HEK293 (cell line): ENCODE measurements around the gene ZSCAN31.

Experiments
- BCL11B ChIP-seq: fragments of 450-650 bp; formaldehyde crosslinking; IDR thresholded peaks from 2 replicates; pipeline ENCODE4 v1.5.1; 2016; ENCODE audit warnings: low read depth, missing biosample characterization, missing genetic modification characterization
- HIC1 ChIP-seq: fragments of 450-650 bp; formaldehyde crosslinking; IDR thresholded peaks from 2 replicates; pipeline ENCODE4 v1.5.1; 2016; ENCODE audit warnings: missing biosample characterization, missing genetic modification characterization
- INSM2 ChIP-seq: fragments of 450-650 bp; formaldehyde crosslinking; IDR thresholded peaks from 2 replicates; pipeline ENCODE4 v1.5.1; 2016; ENCODE audit warnings: missing biosample characterization, missing genetic modification characterization
- KLF8 ChIP-seq: fragments of 450-650 bp; formaldehyde crosslinking; IDR thresholded peaks from 2 replicates; pipeline ENCODE4 v1.5.1; 2016; ENCODE audit warnings: missing biosample characterization, missing genetic modification characterization
- KLF9 ChIP-seq: fragments of 450-650 bp; formaldehyde crosslinking; IDR thresholded peaks from 2 replicates; pipeline ENCODE4 v1.5.1; 2016; ENCODE audit warnings: missing biosample characterization, missing genetic modification characterization, low read depth
- OVOL3 ChIP-seq: fragments of 450-650 bp; formaldehyde crosslinking; IDR thresholded peaks from 2 replicates; pipeline ENCODE4 v1.5.1; 2016; ENCODE audit warnings: missing biosample characterization, missing genetic modification characterization
- RBAK ChIP-seq: fragments of 450-650 bp; formaldehyde crosslinking; IDR thresholded peaks from 2 replicates; pipeline ENCODE4 v1.5.1; 2016; ENCODE audit warnings: missing biosample characterization, missing genetic modification characterization
- ZBTB26 ChIP-seq: fragments of 450-650 bp; formaldehyde crosslinking; optimal IDR thresholded peaks from 2 replicates; pipeline ENCODE3; 2016; ENCODE audit warnings: missing biosample characterization, mild to moderate bottlenecking, missing genetic modification characterization
- ZBTB7A ChIP-seq: fragments of 450-650 bp; formaldehyde crosslinking; IDR thresholded peaks from 2 replicates; pipeline ENCODE4 v1.5.1; 2016; ENCODE audit warnings: low read depth, missing biosample characterization, missing genetic modification characterization
- ZNF324 ChIP-seq: fragments of 450-650 bp; formaldehyde crosslinking; IDR thresholded peaks from 2 replicates; pipeline ENCODE4 v1.5.1; 2016; ENCODE audit warnings: missing biosample characterization, missing genetic modification characterization
- ZNF501 ChIP-seq: fragments of 450-650 bp; formaldehyde crosslinking; IDR thresholded peaks from 2 replicates; pipeline ENCODE4 v1.5.1; 2016; ENCODE audit warnings: missing biosample characterization, missing genetic modification characterization
- ZNF626 ChIP-seq: fragments of 450-650 bp; sonication (Bioruptor Pico); formaldehyde crosslinking; IDR thresholded peaks from 2 replicates; pipeline ENCODE4 v1.5.1; 2018; ENCODE audit warnings: missing biosample characterization, missing genetic modification characterization, inconsistent platforms
- ZNF707 ChIP-seq: fragments of 450-650 bp; formaldehyde crosslinking; IDR thresholded peaks from 2 replicates; pipeline ENCODE4 v1.5.1; 2016; ENCODE audit warnings: missing biosample characterization, missing genetic modification characterization
- TF ChIP-seq, protein P1 (sequence below): fragments of 450-650 bp; formaldehyde crosslinking; conservative IDR thresholded peaks from 2 replicates; pipeline ENCODE4 v1.5.1; 2016; ENCODE audit warnings: low read depth, missing biosample characterization, missing genetic modification characterization
- TF ChIP-seq, protein P2 (sequence below): fragments of 450-650 bp; formaldehyde crosslinking; IDR thresholded peaks from 2 replicates; pipeline ENCODE4 v1.5.1; 2016; ENCODE audit warnings: missing biosample characterization, missing genetic modification characterization

Gene ZSCAN31

DNA sequence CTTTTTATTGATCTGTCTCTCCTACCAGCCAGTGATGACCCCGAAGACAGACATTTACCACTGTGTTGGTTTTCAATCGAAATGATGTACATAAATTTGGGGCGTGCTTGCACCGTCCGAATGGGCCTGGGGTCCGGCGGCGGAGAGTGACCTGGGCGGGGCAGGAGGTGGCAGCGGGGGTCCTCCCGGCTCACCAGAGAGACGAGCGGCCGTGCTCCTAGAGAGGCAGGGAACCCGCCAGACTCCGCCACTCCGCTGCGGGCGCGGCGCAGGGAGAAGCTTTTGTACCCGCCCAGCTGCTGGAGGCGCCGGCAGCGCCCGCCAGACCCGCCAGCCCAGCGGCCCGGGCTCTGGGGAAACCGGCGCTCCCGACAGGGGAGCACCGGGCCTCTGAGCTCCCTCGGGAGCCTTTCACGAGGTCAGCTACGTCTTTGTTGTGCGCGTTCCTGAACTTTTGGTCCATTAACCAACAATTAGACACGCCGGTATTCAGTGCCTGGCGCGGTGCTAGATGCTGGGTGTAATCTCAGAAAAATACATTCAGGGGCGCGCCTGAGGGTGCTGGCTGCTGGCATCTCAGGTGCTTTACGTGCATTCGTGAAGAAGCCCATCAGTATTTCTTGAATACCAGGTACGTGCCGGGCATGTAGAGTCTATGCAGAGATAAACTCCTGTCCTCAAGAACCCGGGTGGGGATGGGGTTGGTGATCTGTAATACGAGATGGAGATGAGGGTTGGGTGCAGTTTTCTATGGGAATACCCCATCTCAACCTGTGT lies 54.5 kb downstream of the ZSCAN31 start, which contains the start of gene PGBD1 (continued):
- TF ChIP-seq HIC1 (tag by site-specific recombination) (0 out of 2 replicates have a peak, but pooled peaks have one; percentile 48), RBAK (tag by site-specific recombination) (no peak), INSM2 (peak; percentile 35; the same call in 1 of the 2 replicates), ZNF707 (tag by site-specific recombination) (no peak), ZBTB26 (tag by site-specific recombination) (peak; percentile 89), ZNF324 (tag by site-specific recombination) (peak; percentile 53; the same call in 1 of the 2 replicates), ZBTB7A (tag by site-specific recombination) (0 out of 2 replicates have a peak, but pooled peaks have one; percentile 30), BCL11B (tag by site-specific recombination) (peak; percentile 38; the same call in 1 of the 2 replicates), KLF8 (tag by site-specific recombination) (peak; percentile 85), OVOL3 (tag by site-specific recombination) (peak; percentile 26; the same call in 1 of the 2 replicates), ZNF501 (tag by site-specific recombination) (peak; percentile 90), ZNF626 (no peak), KLF9 (tag by site-specific recombination) (peak; percentile 62; the same call in 1 of the 2 replicates)
- TF ChIP-seq, protein P1, sequence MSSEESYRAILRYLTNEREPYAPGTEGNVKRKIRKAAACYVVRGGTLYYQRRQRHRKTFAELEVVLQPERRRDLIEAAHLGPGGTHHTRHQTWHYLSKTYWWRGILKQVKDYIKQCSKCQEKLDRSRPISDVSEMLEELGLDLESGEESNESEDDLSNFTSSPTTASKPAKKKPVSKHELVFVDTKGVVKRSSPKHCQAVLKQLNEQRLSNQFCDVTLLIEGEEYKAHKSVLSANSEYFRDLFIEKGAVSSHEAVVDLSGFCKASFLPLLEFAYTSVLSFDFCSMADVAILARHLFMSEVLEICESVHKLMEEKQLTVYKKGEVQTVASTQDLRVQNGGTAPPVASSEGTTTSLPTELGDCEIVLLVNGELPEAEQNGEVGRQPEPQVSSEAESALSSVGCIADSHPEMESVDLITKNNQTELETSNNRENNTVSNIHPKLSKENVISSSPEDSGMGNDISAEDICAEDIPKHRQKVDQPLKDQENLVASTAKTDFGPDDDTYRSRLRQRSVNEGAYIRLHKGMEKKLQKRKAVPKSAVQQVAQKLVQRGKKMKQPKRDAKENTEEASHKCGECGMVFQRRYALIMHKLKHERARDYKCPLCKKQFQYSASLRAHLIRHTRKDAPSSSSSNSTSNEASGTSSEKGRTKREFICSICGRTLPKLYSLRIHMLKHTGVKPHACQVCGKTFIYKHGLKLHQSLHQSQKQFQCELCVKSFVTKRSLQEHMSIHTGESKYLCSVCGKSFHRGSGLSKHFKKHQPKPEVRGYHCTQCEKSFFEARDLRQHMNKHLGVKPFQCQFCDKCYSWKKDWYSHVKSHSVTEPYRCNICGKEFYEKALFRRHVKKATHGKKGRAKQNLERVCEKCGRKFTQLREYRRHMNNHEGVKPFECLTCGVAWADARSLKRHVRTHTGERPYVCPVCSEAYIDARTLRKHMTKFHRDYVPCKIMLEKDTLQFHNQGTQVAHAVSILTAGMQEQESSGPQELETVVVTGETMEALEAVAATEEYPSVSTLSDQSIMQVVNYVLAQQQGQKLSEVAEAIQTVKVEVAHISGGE (tag by site-specific recombination): peak; percentile 57; the same call in 1 of the 2 replicates
- TF ChIP-seq, protein P2, sequence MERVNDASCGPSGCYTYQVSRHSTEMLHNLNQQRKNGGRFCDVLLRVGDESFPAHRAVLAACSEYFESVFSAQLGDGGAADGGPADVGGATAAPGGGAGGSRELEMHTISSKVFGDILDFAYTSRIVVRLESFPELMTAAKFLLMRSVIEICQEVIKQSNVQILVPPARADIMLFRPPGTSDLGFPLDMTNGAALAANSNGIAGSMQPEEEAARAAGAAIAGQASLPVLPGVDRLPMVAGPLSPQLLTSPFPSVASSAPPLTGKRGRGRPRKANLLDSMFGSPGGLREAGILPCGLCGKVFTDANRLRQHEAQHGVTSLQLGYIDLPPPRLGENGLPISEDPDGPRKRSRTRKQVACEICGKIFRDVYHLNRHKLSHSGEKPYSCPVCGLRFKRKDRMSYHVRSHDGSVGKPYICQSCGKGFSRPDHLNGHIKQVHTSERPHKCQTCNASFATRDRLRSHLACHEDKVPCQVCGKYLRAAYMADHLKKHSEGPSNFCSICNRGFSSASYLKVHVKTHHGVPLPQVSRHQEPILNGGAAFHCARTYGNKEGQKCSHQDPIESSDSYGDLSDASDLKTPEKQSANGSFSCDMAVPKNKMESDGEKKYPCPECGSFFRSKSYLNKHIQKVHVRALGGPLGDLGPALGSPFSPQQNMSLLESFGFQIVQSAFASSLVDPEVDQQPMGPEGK (tag by site-specific recombination): peak; percentile 55
- TF ChIP-seq, all 188 proteins: peak for 42
